Measurements from ENCODE around the gene GHITM. TPM values are rescaled to one million over a fixed set of nuclear protein-coding genes. Genes with fewer than 3 reads are reported as not detected.

Gene GHITM
- total RNA-seq: 167 and 217 TPM in 2 replicates

GRCh38 chr10:84139126-84140035, at the start of gene GHITM:
Gene GHITM, plus strand, starts transcription at chr10:84139509. Its CDS starts 1,992 bp downstream, at chr10:84141501.

GRCh38 chr10:84173501-84173929, 34.2 kb downstream of the GHITM start, which contains the start of gene GPR15LG:
Gene GPR15LG, plus strand, starts transcription at chr10:84173801. Its CDS starts 51 bp downstream, at chr10:84173852.

GRCh38 chr10:84194424-84195043, 55.2 kb downstream of the GHITM start, which contains the start of gene CDHR1:
Gene CDHR1, plus strand, starts transcription at chr10:84194537. Its CDS starts 224 bp downstream, at chr10:84194761.

Other genes with a start within 250 kb of the GHITM start
- gene GPR15LG, start 34.3 kb downstream of the GHITM start, total RNA-seq: not detected in 2 replicates
- gene CDHR1, start 55.0 kb downstream of the GHITM start, total RNA-seq: under 0.01 and 0.18 TPM in 2 replicates
- not detected in 2 replicates for gene LRIT2, start 86.0 kb downstream of the GHITM start, total RNA-seq
- gene LRIT1, start 102.0 kb downstream of the GHITM start, total RNA-seq: not detected in 2 replicates
- not detected in 2 replicates for gene RGR, start 105.5 kb downstream of the GHITM start, total RNA-seq
- gene CCSER2, start 189.1 kb downstream of the GHITM start, total RNA-seq: 24.1 and 40.0 TPM in 2 replicates